Stimulated activated CD8-positive, alpha-beta memory T cell treated with anti-CD3 and anti-CD28 coated beads, Interleukin-7, amount 100 ng/mL, for 4 hours (primary cell): ENCODE measurements around the gene PIGR.

ENCODE experiments used
- DNase-seq, 2 donors: peaks; one replicate each; pipeline ENCODE4 v3.0.0-alpha.2; 2020; ENCODE audit warnings: low read depth in 2 of 2

PIGR gene

GRCh38 chr1:206890125-206891060, 55.9 kb downstream of the PIGR start:
- no peak for DNase-seq

- no peak for DNase-seq
Observed at GRCh38 chr1:206887701-206888100, 58.6 kb downstream of the PIGR start.

GRCh38 chr1:206886831-206887230, 59.4 kb downstream of the PIGR start:
- DNase-seq, result no peak

GRCh38 chr1:206885341-206886060, 60.8 kb downstream of the PIGR start:
- DNase-seq, result no peak

- DNase-seq, result no peak
Observed at GRCh38 chr1:206883876-206884275, 62.4 kb downstream of the PIGR start.

GRCh38 chr1:206883160-206883559, 63.1 kb downstream of the PIGR start:
- DNase-seq, result no peak

- no peak for DNase-seq
Observed at GRCh38 chr1:206882555-206882954, 63.7 kb downstream of the PIGR start.

GRCh38 chr1:206880314-206880713, 66.0 kb downstream of the PIGR start:
- DNase-seq, result no peak
